Activated naive CD4-positive, alpha-beta T cell treated with anti-CD3 and anti-CD28 coated beads, Interleukin-2, amount 50 U/mL, for 24 hours (primary cell): ENCODE results near the gene ABLIM1.

Experiments used
- H3K27ac Mint-ChIP-seq: one replicate; pipeline ENCODE4 v1.8.0; 2021; ENCODE audit warnings: mild to moderate bottlenecking, mixed read lengths
- H3K27me3 Mint-ChIP-seq: one replicate; pipeline ENCODE4 v1.8.0; 2021; ENCODE audit warnings: mixed read lengths
- H3K36me3 Mint-ChIP-seq: one replicate; pipeline ENCODE4 v1.8.0; 2021; ENCODE audit warnings: mixed read lengths
- H3K4me1 Mint-ChIP-seq: one replicate; pipeline ENCODE4 v1.8.0; 2021; ENCODE audit warnings: mixed read lengths
- H3K4me3 Mint-ChIP-seq: one replicate; pipeline ENCODE4 v1.8.0; 2021; ENCODE audit warnings: mild to moderate bottlenecking, mixed read lengths
- H3K9me3 Mint-ChIP-seq: one replicate; pipeline ENCODE4 v1.8.0; 2021; ENCODE audit warnings: mixed read lengths

Gene ABLIM1

GRCh38 chr10:114520453-114520852, 137.6 kb downstream of the ABLIM1 start:
- Mint-ChIP-seq H3K4me1 (peaks cover 93% of the 10 kb centered on the region), H3K36me3 (peaks cover 11% of the 10 kb centered on the region), H3K9me3 (no peaks in the 10 kb centered on the region), H3K4me3 (peak overlapping the region; percentile 77), H3K27ac (peak overlapping the region; percentile 91), H3K27me3 (no peaks in the 10 kb centered on the region)

GRCh38 chr10:114519756-114520293, 138.2 kb downstream of the ABLIM1 start:
- Mint-ChIP-seq H3K4me1 (peaks cover 97% of the 10 kb centered on the region), H3K27ac (peak overlapping the region; percentile 93), H3K9me3 (no peaks in the 10 kb centered on the region), H3K36me3 (peaks cover 11% of the 10 kb centered on the region), H3K27me3 (no peaks in the 10 kb centered on the region), H3K4me3 (peak overlapping the region; percentile 77)

GRCh38 chr10:114519306-114519669, 138.8 kb downstream of the ABLIM1 start:
- peaks cover 13% of the 10 kb centered on the region for H3K36me3 Mint-ChIP-seq
- no peaks in the 10 kb centered on the region for H3K27me3 Mint-ChIP-seq
- peak overlapping the region; percentile 93 for H3K27ac Mint-ChIP-seq
- peaks cover 96% of the 10 kb centered on the region for H3K4me1 Mint-ChIP-seq
- no peaks in the 10 kb centered on the region for H3K9me3 Mint-ChIP-seq
- H3K4me3 Mint-ChIP-seq: peak overlapping the region; percentile 73

GRCh38 chr10:114518401-114519305, 139.4 kb downstream of the ABLIM1 start:
- Mint-ChIP-seq H3K27me3 (no peaks in the 10 kb centered on the region), H3K9me3 (no peaks in the 10 kb centered on the region), H3K4me1 (peaks cover 95% of the 10 kb centered on the region), H3K27ac (peak overlapping the region; percentile 93), H3K4me3 (peak overlapping the region; percentile 73), H3K36me3 (peaks cover 13% of the 10 kb centered on the region)

GRCh38 chr10:114517368-114518250, 140.5 kb downstream of the ABLIM1 start:
- peak overlapping the region; percentile 65 for H3K4me3 Mint-ChIP-seq
- H3K27me3 Mint-ChIP-seq: no peaks in the 10 kb centered on the region
- H3K27ac Mint-ChIP-seq: peak overlapping the region; percentile 96
- H3K36me3 Mint-ChIP-seq: peaks cover 13% of the 10 kb centered on the region
- H3K4me1 Mint-ChIP-seq: peaks cover 95% of the 10 kb centered on the region
- H3K9me3 Mint-ChIP-seq: no peaks in the 10 kb centered on the region

GRCh38 chr10:114516356-114516755, 141.7 kb downstream of the ABLIM1 start:
- peak overlapping the region; percentile 39 for H3K4me3 Mint-ChIP-seq
- no peaks in the 10 kb centered on the region for H3K9me3 Mint-ChIP-seq
- H3K4me1 Mint-ChIP-seq: peaks cover 95% of the 10 kb centered on the region
- H3K27ac Mint-ChIP-seq: peak overlapping the region; percentile 96
- peaks cover 18% of the 10 kb centered on the region for H3K36me3 Mint-ChIP-seq
- H3K27me3 Mint-ChIP-seq: no peaks in the 10 kb centered on the region

GRCh38 chr10:114515298-114515914, 142.7 kb downstream of the ABLIM1 start:
- Mint-ChIP-seq H3K4me3 (peak overlapping the region; percentile 60), H3K36me3 (peaks cover 17% of the 10 kb centered on the region), H3K27ac (peak overlapping the region; percentile 96), H3K9me3 (no peaks in the 10 kb centered on the region), H3K4me1 (peaks cover 96% of the 10 kb centered on the region), H3K27me3 (no peaks in the 10 kb centered on the region)

- Mint-ChIP-seq H3K9me3 (no peaks in the 10 kb centered on the region), H3K36me3 (peaks cover 22% of the 10 kb centered on the region), H3K4me3 (peak overlapping the region; percentile 82)
Observed at GRCh38 chr10:114513381-114513792, 144.7 kb downstream of the ABLIM1 start.

GRCh38 chr10:114511881-114512280, 146.2 kb downstream of the ABLIM1 start:
- H3K4me3 Mint-ChIP-seq: peak overlapping the region; percentile 82
- no peaks in the 10 kb centered on the region for H3K9me3 Mint-ChIP-seq
- peaks cover 92% of the 10 kb centered on the region for H3K4me1 Mint-ChIP-seq
- peaks cover 19% of the 10 kb centered on the region for H3K36me3 Mint-ChIP-seq
- H3K27ac Mint-ChIP-seq: peak overlapping the region; percentile 92
- no peaks in the 10 kb centered on the region for H3K27me3 Mint-ChIP-seq

More at GRCh38 chr10:114513381-114513792, 144.7 kb downstream of the ABLIM1 start:
- peaks cover 93% of the 10 kb centered on the region for H3K4me1 Mint-ChIP-seq
- H3K27ac Mint-ChIP-seq: peak overlapping the region; percentile 92
- no peaks in the 10 kb centered on the region for H3K27me3 Mint-ChIP-seq

- Mint-ChIP-seq H3K36me3 (peaks cover 22% of the 10 kb centered on the region), H3K27me3 (no peaks in the 10 kb centered on the region), H3K4me3 (no peak overlapping the region), H3K9me3 (no peaks in the 10 kb centered on the region), H3K4me1 (peaks cover 94% of the 10 kb centered on the region), H3K27ac (no peak overlapping the region)
Observed at GRCh38 chr10:114508376-114508775, 149.7 kb downstream of the ABLIM1 start.

- H3K36me3 Mint-ChIP-seq: peaks cover 24% of the 10 kb centered on the region
- H3K4me3 Mint-ChIP-seq: peak overlapping the region; percentile 34
- H3K4me1 Mint-ChIP-seq: peaks cover 94% of the 10 kb centered on the region
- no peaks in the 10 kb centered on the region for H3K27me3 Mint-ChIP-seq
- H3K27ac Mint-ChIP-seq: peak overlapping the region; percentile 87
- H3K9me3 Mint-ChIP-seq: no peaks in the 10 kb centered on the region
Observed at GRCh38 chr10:114507449-114507848, 150.6 kb downstream of the ABLIM1 start.

GRCh38 chr10:114506871-114507385, 151.1 kb downstream of the ABLIM1 start:
- no peaks in the 10 kb centered on the region for H3K9me3 Mint-ChIP-seq
- peaks cover 92% of the 10 kb centered on the region for H3K4me1 Mint-ChIP-seq
- peak overlapping the region; percentile 43 for H3K4me3 Mint-ChIP-seq
- no peaks in the 10 kb centered on the region for H3K27me3 Mint-ChIP-seq
- peak overlapping the region; percentile 87 for H3K27ac Mint-ChIP-seq
- peaks cover 24% of the 10 kb centered on the region for H3K36me3 Mint-ChIP-seq

GRCh38 chr10:114504769-114505579, 153.1 kb downstream of the ABLIM1 start:
- H3K27ac Mint-ChIP-seq: peak overlapping the region; percentile 89
- H3K36me3 Mint-ChIP-seq: peaks cover 21% of the 10 kb centered on the region
- no peaks in the 10 kb centered on the region for H3K9me3 Mint-ChIP-seq
- peaks cover 97% of the 10 kb centered on the region for H3K4me1 Mint-ChIP-seq
- no peaks in the 10 kb centered on the region for H3K27me3 Mint-ChIP-seq
- H3K4me3 Mint-ChIP-seq: peak overlapping the region; percentile 6

- Mint-ChIP-seq H3K27ac (peak overlapping the region; percentile 92), H3K36me3 (peaks cover 15% of the 10 kb centered on the region), H3K4me1 (peaks cover 95% of the 10 kb centered on the region), H3K9me3 (no peaks in the 10 kb centered on the region), H3K27me3 (no peaks in the 10 kb centered on the region), H3K4me3 (peak overlapping the region; percentile 33)
Observed at GRCh38 chr10:114502074-114502473, 156.0 kb downstream of the ABLIM1 start.
